ENCODE measurements around the gene RIOK1.

- TF ChIP-seq CTCF (IDR thresholded peaks at IDR 0.05) (no peak), ZFX (IDR thresholded peaks at IDR 0.05; ENCODE audit: borderline replicate concordance) (no peak)
These were observed 744 bp downstream of the RIOK1 start for GRCh38 chr6:7390226-7390878.
